ENCODE data around the gene UBE2A.

UBE2A gene

DNA sequence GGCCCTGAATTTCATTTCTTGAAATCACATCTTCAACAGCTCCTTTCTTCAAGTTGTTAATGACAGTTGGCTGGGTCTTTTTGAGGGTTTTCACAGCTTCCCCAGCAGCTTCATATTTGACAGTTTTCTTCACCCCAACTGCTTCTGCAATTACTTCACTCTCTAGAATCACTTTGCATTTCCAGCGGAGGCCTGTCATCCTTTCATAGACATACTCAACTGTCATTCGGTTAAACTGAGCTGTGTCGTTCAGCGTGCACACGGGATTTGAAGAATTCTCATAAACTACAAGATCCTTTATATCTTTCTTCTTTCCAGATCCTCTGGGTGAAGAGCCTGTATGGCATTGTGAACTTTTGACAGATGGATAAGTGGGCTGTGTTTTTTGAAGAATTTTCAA is 15.4 kb downstream of the UBE2A start:
- no peak for TF ChIP-seq ZFX (IDR thresholded peaks at IDR 0.05; ENCODE audit: borderline replicate concordance)
- TF ChIP-seq, protein P1, sequence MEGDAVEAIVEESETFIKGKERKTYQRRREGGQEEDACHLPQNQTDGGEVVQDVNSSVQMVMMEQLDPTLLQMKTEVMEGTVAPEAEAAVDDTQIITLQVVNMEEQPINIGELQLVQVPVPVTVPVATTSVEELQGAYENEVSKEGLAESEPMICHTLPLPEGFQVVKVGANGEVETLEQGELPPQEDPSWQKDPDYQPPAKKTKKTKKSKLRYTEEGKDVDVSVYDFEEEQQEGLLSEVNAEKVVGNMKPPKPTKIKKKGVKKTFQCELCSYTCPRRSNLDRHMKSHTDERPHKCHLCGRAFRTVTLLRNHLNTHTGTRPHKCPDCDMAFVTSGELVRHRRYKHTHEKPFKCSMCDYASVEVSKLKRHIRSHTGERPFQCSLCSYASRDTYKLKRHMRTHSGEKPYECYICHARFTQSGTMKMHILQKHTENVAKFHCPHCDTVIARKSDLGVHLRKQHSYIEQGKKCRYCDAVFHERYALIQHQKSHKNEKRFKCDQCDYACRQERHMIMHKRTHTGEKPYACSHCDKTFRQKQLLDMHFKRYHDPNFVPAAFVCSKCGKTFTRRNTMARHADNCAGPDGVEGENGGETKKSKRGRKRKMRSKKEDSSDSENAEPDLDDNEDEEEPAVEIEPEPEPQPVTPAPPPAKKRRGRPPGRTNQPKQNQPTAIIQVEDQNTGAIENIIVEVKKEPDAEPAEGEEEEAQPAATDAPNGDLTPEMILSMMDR (IDR thresholded peaks at IDR 0.05): no peak
- H3K27ac ChIP-seq: no peak overlapping the region

DNA sequence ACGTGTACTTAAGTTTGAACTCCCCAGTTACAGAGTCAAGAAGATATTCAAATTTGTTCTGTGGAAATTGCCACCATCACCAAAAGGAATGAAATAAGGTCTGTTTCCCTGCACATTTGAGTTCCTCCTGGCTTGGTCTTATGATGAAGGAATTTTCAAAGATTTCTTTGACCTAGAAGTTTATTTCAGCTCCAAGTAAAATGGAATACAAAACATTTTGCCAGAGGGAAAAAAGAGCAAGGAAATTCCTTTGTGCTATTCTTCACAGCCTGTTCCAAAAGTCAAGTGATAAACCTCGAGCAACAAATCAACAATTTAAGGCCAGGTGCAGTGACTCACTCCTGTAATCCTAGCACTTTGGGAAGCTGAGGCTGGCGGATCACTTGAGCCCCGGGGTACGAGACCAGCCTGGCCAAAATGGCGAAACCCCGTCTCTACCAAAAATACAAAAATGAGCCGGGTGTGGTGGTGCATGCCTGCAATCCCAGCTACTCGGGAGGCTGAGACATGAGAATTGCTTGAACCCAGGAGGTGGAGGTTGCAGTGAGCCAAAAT is 28.4 kb downstream of the UBE2A start:
- TF ChIP-seq, protein P1 (IDR thresholded peaks at IDR 0.05): no peak
- H3K27ac ChIP-seq: no peak overlapping the region

DNA sequence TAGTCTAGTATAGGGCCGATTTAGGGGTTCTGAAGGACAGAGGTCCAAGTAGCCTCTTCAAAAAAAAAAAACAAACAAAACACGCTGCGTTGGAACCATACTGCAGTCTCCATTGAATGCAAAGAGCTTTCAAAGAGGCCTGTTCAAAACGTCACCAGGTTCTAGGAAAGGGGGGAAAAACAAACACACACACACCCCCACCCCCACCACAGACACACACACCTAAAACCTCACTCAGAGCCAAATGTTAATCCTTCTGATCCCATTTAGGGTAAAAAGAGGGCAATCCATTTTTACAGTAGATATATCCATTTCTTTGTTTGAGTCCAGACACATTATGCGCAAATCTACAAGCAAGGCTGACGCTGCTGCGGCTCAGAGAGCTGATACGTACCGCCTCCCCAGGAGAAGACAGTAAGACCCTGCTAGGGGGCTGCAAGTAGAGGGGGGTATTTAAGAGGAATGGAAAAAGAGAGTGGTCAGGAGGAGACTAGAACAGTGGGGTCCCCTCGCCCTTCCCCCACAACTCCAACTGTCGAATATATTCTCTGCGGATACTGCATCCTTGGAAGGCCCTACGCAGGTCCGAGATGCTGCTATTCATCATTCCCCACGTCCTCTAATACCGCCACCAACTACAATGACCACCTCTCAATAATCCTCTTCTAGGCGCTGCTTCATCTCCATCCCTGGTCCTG is 30.6 kb downstream of the UBE2A start:
- H3K27ac ChIP-seq: no peak overlapping the region
- no peak for TF ChIP-seq ZFX (IDR thresholded peaks at IDR 0.05; ENCODE audit: borderline replicate concordance)
- TF ChIP-seq, protein P1 (IDR thresholded peaks at IDR 0.05): no peak

DNA sequence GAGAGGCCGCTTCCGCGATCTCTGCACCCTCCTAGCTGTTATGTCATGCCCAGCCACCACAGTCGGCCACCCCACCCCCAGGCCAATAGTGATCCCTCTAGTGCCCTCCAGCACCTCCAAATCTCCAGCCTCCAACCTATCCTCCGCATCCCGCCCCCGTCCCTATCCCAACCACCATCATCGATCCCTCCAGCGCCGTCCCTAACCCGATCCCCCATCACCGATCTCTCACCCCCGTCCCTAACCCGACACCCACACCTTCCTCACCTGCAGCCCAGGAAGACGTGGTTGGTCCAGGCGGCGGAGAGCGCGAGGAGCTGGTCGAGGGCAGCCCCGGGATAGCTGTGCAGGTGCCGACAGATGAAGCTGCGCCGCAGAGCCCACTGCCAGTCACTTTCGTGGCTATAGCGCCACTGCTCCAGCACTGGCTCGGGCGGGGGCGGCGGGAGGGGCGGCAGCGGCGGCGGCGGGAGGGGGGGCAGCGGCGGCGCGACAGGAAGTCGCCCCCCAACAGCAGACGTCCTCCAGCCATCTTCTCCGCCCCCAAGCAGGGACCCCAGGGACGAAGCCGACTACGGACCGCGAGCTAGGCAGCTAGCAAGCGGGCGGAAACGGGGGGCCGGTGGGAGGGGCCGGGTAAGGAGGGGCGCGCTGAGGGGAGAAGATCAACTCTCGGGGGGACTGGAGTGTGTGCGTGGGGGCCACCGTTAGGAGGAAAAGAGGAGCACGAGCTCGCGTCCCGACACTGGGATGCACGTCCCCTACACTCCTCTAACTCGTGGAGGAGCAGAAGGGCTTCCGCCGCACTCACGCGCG is 31.3 kb downstream of the UBE2A start:
- TF ChIP-seq, protein P1 (IDR thresholded peaks at IDR 0.05): 0 out of 2 replicates have a peak, but pooled peaks have one; percentile 6
- no peak for TF ChIP-seq ZFX (IDR thresholded peaks at IDR 0.05; ENCODE audit: borderline replicate concordance)
- peak overlapping the region; percentile 56 for H3K27ac ChIP-seq

DNA sequence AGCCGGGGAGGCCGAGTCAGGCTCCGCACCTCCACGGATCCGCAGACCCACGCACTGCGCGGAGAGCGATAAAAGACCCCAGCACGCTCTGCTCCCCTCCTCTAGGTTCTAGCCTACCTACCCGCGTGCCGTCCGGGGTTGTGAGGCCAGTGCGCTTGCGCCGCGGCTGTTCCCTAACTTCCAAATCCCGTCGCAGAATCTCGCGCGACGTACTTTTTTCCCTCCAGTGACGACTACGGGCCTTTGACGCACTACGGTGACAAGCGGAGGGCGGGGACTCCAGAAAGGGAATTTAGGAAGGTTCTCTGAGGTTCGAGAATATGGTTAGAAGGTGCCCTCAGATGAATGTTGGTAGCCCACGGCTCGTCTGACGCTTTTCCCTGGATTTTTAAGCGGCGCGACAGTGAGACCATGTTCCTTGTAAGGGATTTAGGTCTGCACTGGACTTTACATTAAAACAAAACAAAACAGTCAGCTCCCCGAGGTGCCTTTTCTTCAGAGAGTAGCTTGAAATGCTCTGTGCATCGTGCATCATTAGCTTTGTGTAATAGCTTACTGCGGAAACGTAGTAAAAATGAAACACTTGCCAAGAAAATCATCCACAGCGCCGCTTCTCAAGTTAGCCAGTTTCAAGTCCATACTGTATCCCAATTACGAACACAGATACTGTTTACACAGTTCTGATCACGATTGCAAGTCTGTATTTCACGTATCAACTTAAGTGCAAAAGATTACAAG is 32.1 kb downstream of the UBE2A start, which contains the start of gene NKRF:
Gene NKRF, minus strand, starts transcription at position 145 of the 738 bp plus-strand sequence.
- H3K27ac ChIP-seq: peak within 1 kb of the TSS; percentile 56
- TF ChIP-seq, protein P1 (IDR thresholded peaks at IDR 0.05): no peak
- TF ChIP-seq ZFX (IDR thresholded peaks at IDR 0.05; ENCODE audit: borderline replicate concordance): no peak

DNA sequence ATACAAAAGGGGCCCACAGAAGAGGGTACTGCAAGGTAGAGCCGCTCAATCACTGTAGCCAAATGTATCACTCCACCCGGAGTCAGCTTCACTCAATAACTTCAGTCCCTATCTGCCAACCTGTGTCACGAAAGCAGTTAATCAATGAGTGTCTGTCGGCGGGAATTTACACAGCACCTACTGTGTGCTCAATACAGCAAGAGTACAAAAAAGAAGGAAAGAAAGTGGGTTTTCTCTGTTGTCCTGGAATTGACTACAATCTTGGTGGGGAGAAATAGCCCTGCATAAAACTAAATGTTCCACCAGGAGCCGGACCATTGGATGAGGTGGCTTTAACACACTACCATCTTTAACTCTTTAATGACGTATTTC is 32.6 kb downstream of the UBE2A start:
- peak overlapping the region; percentile 56 for H3K27ac ChIP-seq
- TF ChIP-seq, protein P1 (IDR thresholded peaks at IDR 0.05): no peak
- TF ChIP-seq ZFX (IDR thresholded peaks at IDR 0.05; ENCODE audit: borderline replicate concordance): no peak
